HCT116 (cell line): Measurements from ENCODE around the gene ZFYVE27. TPM values are rescaled to one million over a fixed set of nuclear protein-coding genes. Genes with fewer than 3 reads are reported as not detected.

Experiments used
- ATAC-seq: fragments of 200-7000 bp; cut with Tn5 transposase; 2 replicates; pipeline ENCODE4 v1.9.1; 2020; ENCODE audit warnings: mild to moderate bottlenecking, moderate library complexity
- BruUV-seq: library from RNA; stranded (reverse); fragments of 400-500 nt; replicated peaks from 2 replicates; lab custom pipeline; 2021; lab: Mats Ljungman, UMichigan
- CTCF ChIA-PET: fragments of 300-600 bp; sonication (Branson Sonifier 250); formaldehyde crosslinking; loops from one replicate; lab custom pipeline; 2021; ENCODE audit warnings: antibody characterized with exemption; lab: Charles Lee
- POLR2A ChIA-PET: fragments of 300-600, 350-600 bp; sonication (Branson Sonifier 250); formaldehyde crosslinking; loops from one replicate; lab custom pipeline; 2021; ENCODE audit warnings: antibody characterized with exemption; lab: Charles Lee
- RAD21 ChIA-PET, 2 experiments: fragments of 300-600 bp; sonication (Branson Sonifier 250); formaldehyde crosslinking; loops; one replicate each; lab custom pipeline; 2023; ENCODE audit warnings: low total read pairs in 2 of 2; ENCODE audit not compliant: uncharacterized antibody in 2 of 2, unreplicated experiment in 2 of 2, low non-redundant PET in 1 of 2; lab: Charles Lee
- DNase-seq: peaks from one replicate; pipeline ENCODE4 v3.0.0-alpha.2; 2010; ENCODE audit warnings: low read depth, low spot score
- H2AFZ ChIP-seq: fragments of 200-600 bp; shearing (Covaris generic), sonication (generic); 2 replicates; pipeline ENCODE4 v1.6.1; 2017; ENCODE audit warnings: low read depth, mixed run types, mixed read lengths, antibody characterized with exemption, low read length; ENCODE audit not compliant: poor library complexity, severe bottlenecking
- H3K27ac ChIP-seq: 2 replicates; pipeline ENCODE4 v1.5.1; 2012; ENCODE audit warnings: low read depth, low read length
- H3K27me3 ChIP-seq: fragments of 200-600 bp; sonication (generic); 2 replicates; pipeline ENCODE4 v1.6.1; 2016; ENCODE audit warnings: mixed run types, low read length, mixed read lengths; ENCODE audit not compliant: insufficient read depth
- H3K36me3 ChIP-seq, 2 experiments: fragments of 200-500 bp in 1 of 2; fragments of 200-600 bp in 1 of 2; sonication (Bioruptor generic) in 1 of 2; sonication (generic) in 1 of 2; 2 replicates each; pipeline versions ENCODE4 v1.5.1 to v1.6.1; 2014 to 2016; ENCODE audit warnings: low read length in 2 of 2, inconsistent platforms in 1 of 2, mixed read lengths in 1 of 2, mixed run types in 1 of 2; ENCODE audit not compliant: insufficient read depth in 2 of 2, control insufficient read depth in 1 of 2
- H3K4me1 ChIP-seq, 2 experiments: fragments of 200-600 bp in 1 of 2; sonication (generic) in 1 of 2; 2 replicates each; pipeline versions ENCODE4 v1.5.1 to v1.6.1; 2012 to 2017; ENCODE audit warnings: low read length in 2 of 2, inconsistent platforms in 1 of 2, mild to moderate bottlenecking in 1 of 2, mixed read lengths in 1 of 2, mixed run types in 1 of 2, moderate library complexity in 1 of 2; ENCODE audit not compliant: insufficient read depth in 2 of 2, control insufficient read depth in 1 of 2
- H3K4me2 ChIP-seq: fragments of 200-600 bp; sonication (generic); 2 replicates; pipeline ENCODE4 v1.6.1; 2017; ENCODE audit warnings: mixed run types, low read length, mixed read lengths
- H3K4me3 ChIP-seq, 2 experiments: fragments of 200-600 bp in 1 of 2; sonication (generic) in 1 of 2; replicated peaks in 1 of 2; 2 replicates each; pipeline ENCODE4 v1.5.1; 2011 to 2016; ENCODE audit warnings: low read length in 2 of 2, control low read depth in 1 of 2, low read depth in 1 of 2, mild to moderate bottlenecking in 1 of 2, mixed read lengths in 1 of 2, mixed run types in 1 of 2
- H3K79me2 ChIP-seq: fragments of 200-600 bp; sonication (generic); 2 replicates; pipeline ENCODE4 v1.6.1; 2017; ENCODE audit warnings: mild to moderate bottlenecking, mixed run types, low read length, moderate library complexity, mixed read lengths; ENCODE audit not compliant: insufficient read depth
- H3K9ac ChIP-seq: fragments of 200-600 bp; sonication (generic); 2 replicates; pipeline ENCODE4 v1.6.1; 2016; ENCODE audit warnings: low read length, mixed read lengths
- H3K9me2 ChIP-seq: fragments of 200-600 bp; sonication (generic), shearing (Covaris generic); 2 replicates; pipeline ENCODE4 v1.6.1; 2017; ENCODE audit warnings: mixed run types, mild to moderate bottlenecking, moderate library complexity; ENCODE audit not compliant: insufficient read depth
- H3K9me3 ChIP-seq, 2 experiments: fragments of 200-500 bp in 1 of 2; fragments of 200-600 bp in 1 of 2; sonication (Bioruptor generic) in 1 of 2; sonication (generic) in 1 of 2; 2 replicates each; pipeline ENCODE4 v1.6.1; 2014 to 2017; ENCODE audit warnings: low read length in 2 of 2, mixed read lengths in 2 of 2, inconsistent platforms in 1 of 2, low read depth in 1 of 2, mild to moderate bottlenecking in 1 of 2, mixed run types in 1 of 2, moderate library complexity in 1 of 2; ENCODE audit not compliant: control insufficient read depth in 1 of 2, insufficient read depth in 1 of 2
- H4K20me1 ChIP-seq: fragments of 200-600 bp; sonication (generic), shearing (Covaris generic); 2 replicates; pipeline ENCODE4 v1.6.1; 2017; ENCODE audit warnings: mixed run types, mild to moderate bottlenecking, moderate library complexity; ENCODE audit not compliant: insufficient read depth
- ATF3 ChIP-seq: IDR thresholded peaks from 2 replicates; pipeline ENCODE4 v1.6.1; 2012
- ELF1 ChIP-seq: IDR thresholded peaks from 2 replicates; pipeline ENCODE4 v1.6.1; 2012; ENCODE audit warnings: low read depth, borderline replicate concordance
- EZH2phosphoT487 ChIP-seq: fragments of 200-600 bp; IDR thresholded peaks from 2 replicates; pipeline ENCODE4 v1.6.1; 2018; ENCODE audit warnings: antibody characterized with exemption, borderline replicate concordance
- REST ChIP-seq: IDR thresholded peaks from 2 replicates; pipeline ENCODE4 v1.6.1; 2012; ENCODE audit warnings: low read depth
- SIN3A ChIP-seq: IDR thresholded peaks from 2 replicates; pipeline ENCODE4 v1.6.1; 2012; ENCODE audit warnings: low read depth
- ZFX ChIP-seq: fragments of 450-650 bp; IDR thresholded peaks from 2 replicates; pipeline ENCODE4 v1.6.1; 2017
- intact Hi-C: fragments of 100-400 bp; cut with micrococcal nuclease; formaldehyde crosslinking; loops from 2 replicates; pipeline ENCODE4 v1.10.0; 2022
- total RNA-seq: library from RNA; stranded (reverse); gene quantifications from one replicate; pipeline ENCODE4 v1.2.1, GENCODE V29; 2021; ENCODE audit not compliant: unreplicated experiment

ZFYVE27 gene
- total RNA-seq, 1 experiment from 2014 or later = 28.4 TPM

DNA sequence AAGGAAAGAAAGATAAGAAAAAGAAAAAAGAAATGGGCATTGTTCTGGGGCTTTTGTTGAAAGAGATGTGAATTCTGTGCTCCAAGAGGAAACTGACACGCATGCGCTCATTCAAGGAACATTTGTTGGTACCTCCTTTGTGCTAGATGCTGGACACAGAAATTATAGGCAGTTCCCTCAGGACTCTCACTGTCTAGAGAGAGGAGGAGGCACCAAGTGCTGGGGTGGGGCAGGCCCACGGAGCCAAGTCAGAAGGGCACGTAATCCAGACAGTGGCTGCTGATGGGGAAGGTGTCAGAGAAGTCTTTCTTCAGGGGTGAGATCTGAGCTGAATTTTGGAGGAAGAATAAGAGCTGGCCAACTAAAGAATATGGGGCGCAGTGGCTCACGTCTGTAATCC, 2.9 kb upstream of the ZFYVE27 start:
- H4K20me1 ChIP-seq = no peaks in the 10 kb centered on the region
- H2AFZ ChIP-seq = no peak overlapping the region
- no peak overlapping the region for H3K4me3 ChIP-seq
- no peak overlapping the region for H3K27ac ChIP-seq
- RAD21 ChIA-PET = interaction anchor here (0.9 to 1.4 kb wide), 3 partner anchors 33 to 162 kb away, joined by 3 read pairs; partner anchors contain the start of genes ANKRD2 (in 1 of the 2) and AVPI1 (in 1 of the 2)
- H3K36me3 ChIP-seq = peaks cover under 1 to 4% of the 10 kb centered on the region in 2 experiments; a peak in 2 of 4 replicates
- peaks cover 19% of the 10 kb centered on the region for H3K79me2 ChIP-seq
- ATAC-seq = no peak
- TF ChIP-seq SIN3A (no peak), REST (no peak), ZFX (no peak), EZH2phosphoT487 (no peak), ATF3 (no peak), ELF1 (no peak)
- POLR2A ChIA-PET = interaction anchor here (1.6 kb wide), 1 partner anchor 19 kb away, joined by 4 read pairs; no protein-coding TSS in a partner anchor
- no peak overlapping the region for H3K4me2 ChIP-seq
- BruUV-seq = no TSS peak
- peaks cover 9 to 19% of the 10 kb centered on the region in 2 experiments for H3K4me1 ChIP-seq
- H3K9ac ChIP-seq = no peak overlapping the region
- DNase-seq = no peak
- intact Hi-C loops = no loop called here
- CTCF ChIA-PET = interaction anchor here (1.4 to 5.7 kb wide), 3 partner anchors 25 to 57 kb away, joined by 6 to 44 read pairs (median 7); no protein-coding TSS in a partner anchor
- H3K9me2 ChIP-seq = no peaks in the 10 kb centered on the region
- H3K9me3 ChIP-seq = no peaks in the 10 kb centered on the region
- no peaks in the 10 kb centered on the region for H3K27me3 ChIP-seq
